NOMO-1 treated with DMSO at 0.1 percent for 48 hours (cell line): ENCODE results near the gene TRAFD1.

Source experiments
- DNase-seq: peaks from one replicate; lab custom pipeline; 2025; ENCODE audit not compliant: unreplicated experiment; lab: John Stamatoyannopoulos, UW

TRAFD1 gene

DNA sequence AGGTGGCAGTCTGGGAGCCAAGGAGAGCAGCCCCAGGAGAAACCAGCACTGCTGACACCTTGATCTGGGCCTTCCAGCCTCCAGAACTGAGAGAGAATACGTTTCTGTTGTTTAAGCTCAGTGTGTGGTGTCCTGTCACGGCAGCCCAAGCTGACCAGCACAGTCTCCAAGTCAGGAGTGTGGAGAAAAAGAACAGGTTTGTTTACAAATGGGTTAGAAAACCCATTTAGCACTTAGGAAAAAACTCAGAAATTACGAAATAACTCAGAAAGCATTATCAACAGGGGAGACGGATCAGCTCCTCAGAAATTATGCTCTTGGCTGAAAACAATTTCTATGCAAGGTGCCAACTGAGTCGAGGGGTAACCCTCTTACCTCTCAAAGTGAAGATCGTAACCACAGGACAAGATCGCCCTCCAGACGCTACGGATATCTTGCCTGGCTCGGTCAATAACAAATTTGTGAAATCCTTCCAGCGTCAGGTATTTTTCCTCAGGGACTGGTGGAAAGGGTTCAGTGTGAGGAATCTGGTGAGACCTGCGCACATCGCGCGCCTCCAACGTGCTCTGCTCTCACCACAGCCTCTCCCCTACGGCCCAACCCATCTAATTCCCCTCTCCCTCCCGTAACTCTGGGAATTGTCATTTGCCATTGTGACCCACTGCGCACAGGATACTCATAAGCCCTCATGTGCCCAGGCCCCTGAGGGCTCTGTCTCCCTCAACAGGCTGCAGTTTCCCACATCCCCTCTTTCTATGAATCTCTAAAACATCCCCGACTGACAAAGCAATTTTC lies 50.2 kb downstream of the TRAFD1 start:
- DNase-seq: no peak

DNA sequence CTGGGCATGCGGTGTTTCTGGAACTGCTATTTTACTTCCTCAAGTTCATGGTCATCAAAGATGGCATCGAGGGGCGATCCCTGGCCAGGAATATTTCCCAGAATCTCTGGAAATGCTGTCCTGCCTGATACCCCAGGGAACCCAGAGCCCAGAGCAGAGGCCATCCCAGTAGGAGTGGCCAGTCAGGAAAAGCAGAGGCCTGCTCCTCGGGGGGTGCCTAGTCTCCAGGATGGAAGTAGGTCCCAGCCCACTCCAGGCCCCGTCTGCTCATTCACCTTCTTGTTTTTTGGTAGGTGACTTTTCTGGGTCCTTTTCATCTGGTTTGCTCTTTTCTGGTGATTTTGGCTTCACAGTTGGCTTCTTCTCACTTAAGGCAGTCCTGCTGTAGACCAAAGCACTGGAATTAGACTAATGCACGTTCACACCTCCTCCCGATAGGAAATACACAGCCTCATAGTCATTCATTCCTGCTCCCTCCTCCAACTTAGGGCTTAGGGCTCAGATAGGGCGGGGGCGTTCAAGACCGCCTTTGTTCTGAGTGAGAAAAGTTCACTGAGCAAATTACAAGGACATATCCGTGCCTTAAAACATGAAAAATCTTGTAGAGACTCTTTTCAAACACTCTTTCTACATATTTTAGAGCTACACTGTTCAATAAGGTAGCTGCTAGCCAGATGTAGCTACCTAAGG lies 51.1 kb downstream of the TRAFD1 start:
- DNase-seq: no peak

DNA sequence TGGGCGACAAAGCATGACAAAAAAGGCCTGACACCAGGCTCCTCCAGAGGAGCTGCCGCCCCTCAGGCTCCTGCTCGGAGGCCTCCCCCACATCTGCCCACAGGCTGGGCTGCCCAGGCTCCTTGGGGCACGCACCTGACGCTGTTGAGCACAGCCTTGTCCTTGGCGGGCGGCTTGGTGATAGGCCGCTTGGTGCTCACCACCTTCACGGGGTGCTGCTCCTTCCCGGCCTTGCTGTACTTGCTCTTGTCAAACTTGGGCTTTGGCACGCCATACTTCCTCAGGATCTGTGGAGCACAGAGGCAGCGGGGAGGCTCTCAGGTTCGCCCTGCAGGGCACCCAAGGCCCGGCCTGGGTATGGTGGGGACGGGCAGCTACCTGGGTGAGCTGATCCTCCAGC lies 53.4 kb downstream of the TRAFD1 start:
- no peak for DNase-seq

DNA sequence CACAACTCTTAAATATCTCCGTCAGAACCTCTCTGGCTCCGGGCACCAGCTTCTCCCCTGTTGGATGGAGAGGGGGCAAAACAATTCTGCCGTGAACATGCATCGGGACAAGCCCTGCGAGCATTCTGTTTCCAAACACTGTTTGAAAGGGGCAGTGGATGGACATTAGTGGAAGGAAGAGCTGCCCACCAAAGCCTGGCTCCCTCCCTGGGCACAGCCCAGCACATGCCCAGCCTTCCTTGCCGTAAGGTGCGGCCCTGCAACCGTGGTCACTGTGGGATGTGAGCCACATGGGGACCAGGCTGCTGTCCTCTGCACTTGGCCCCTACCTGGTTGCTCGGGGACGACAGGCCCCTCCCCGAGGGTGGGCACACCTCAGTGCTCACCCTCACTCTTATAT lies 54.0 kb downstream of the TRAFD1 start:
- DNase-seq: no peak

DNA sequence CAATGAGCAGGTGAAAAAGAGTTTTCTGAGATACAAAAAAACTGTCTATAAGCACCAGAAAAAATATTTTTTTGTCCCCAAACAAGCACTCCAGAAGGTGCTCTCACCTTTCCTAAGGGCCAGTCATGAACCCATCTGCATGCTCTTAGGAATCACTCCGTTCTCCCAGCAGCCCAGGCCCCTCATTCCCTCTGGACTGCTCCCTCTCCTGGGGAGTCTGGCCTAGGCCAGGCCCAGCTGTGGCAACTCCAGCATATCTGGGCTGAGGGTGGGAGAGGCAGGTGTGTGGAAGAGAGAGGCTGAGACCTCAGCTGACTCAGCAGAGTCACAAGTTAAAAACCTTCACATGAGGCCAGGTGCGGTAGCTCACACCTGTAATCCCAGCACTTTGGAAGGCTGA lies 54.6 kb downstream of the TRAFD1 start:
- DNase-seq: no peak

DNA sequence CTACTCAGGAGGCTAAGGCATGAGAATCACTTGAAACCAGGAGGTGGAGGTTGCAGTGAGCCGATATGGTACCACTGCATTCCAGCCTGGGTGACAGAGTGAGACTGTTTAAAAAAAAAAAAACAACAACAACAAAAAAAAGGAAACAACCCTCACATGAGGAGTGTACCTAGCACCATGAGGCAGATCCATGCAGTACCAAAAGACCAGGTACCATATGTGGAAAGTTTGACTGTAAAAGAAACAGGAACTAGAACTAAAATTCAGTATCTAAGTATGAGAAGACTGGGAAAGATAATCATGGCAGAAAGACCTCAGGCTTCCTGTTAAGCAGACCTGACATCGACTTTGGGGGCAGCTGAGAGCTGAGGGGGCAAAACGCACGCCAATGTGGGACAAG lies 55.1 kb downstream of the TRAFD1 start:
- no peak for DNase-seq

DNA sequence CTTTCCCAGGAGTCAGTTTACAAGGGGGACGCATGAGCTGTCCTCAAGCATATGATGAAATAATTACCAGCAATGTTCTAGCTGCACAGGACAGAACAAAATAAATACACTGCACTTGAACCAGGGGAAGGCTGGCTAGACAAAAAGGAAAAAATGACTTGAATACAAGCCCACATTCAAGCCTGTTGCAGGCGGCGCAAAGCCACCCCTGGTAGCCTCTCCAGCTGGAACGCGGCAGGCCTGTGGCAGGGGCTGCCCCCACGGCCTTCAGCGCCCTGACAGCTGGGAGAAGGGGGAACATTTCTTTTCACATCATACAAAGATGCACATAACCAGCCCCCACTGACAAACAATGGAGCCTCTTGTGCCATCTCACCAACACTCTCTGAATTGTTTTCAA lies 57.1 kb downstream of the TRAFD1 start:
- DNase-seq: no peak

DNA sequence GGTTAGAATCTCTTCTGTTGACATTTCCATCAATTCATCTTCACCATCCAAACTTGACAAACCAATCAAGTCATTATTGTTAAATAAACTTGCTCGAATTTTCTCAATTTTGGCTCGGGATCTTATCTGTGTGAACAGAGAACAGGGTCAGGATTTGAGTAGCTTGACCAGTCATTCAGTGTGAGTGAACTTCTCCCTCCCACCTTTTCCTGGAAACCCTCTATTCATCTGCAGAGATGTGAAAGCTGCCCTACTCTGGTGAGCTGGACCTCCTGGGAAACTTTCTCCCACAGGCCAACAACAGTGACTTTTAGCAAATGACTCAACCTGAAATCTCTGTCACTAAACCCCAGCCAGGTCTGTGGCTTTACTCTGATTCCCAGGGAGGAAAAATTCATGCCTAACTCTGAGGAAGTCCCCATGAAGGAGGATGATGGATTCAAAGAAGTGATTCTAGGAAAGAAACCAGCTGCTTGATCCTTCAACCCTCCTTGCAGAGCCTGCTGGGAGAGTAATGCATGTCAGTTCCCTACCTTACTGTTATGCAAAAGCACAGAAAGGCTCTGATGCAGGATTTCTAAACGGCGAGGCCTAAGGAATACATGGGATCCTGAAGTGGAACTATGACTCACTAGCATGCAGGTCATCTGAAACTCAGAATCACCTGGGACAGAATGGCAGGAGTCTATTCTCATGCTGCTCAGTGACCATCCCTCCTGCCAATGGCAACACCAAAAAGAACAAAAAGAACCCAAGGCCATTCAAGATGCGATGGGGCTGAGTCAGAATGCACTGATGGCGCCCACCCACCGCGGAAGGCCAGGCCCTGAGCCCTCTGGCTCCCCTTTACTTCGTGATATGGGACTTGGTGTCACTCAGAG lies 58.0 kb downstream of the TRAFD1 start:
- DNase-seq: no peak

DNA sequence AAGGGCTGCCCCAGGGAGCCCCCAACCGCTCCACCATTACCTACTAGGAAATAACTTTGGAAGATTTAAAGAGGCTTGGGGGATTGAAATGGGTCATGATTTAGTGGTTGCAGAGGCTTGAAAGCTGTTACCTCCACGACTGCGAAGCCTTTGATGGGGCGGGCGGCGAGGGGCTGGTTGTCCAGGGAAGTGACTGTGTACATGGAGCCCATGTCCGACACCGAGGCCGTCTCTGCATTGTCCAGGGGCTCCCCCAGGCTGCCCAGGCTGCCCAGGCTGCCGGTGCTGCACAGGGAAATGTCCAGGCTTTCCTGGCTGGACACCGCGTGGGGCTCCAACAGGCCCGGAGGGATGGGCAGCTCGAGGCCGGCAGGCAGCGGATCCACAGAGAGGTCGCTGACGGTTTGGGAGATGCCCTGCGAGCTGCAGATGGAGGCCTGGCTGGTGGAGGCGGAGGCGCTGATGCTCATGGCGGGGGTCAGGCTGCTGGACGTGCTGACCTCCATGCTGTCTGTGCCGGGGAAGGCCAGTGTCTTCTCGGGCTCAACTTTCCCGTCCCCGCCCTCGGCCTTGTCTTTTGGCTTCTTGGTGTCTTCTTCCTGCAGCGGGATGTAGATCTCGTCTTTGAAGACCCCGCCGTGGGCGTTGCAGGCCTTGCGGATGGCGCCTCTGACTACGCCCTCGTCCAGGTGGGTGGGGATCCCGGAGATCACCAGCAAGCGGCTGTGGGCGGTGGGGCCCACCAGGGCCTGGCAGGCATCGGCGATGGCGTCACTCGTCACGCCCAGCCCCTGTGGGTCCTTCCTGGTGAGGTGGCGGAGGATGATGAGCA lies 58.9 kb downstream of the TRAFD1 start:
- no peak for DNase-seq

DNA sequence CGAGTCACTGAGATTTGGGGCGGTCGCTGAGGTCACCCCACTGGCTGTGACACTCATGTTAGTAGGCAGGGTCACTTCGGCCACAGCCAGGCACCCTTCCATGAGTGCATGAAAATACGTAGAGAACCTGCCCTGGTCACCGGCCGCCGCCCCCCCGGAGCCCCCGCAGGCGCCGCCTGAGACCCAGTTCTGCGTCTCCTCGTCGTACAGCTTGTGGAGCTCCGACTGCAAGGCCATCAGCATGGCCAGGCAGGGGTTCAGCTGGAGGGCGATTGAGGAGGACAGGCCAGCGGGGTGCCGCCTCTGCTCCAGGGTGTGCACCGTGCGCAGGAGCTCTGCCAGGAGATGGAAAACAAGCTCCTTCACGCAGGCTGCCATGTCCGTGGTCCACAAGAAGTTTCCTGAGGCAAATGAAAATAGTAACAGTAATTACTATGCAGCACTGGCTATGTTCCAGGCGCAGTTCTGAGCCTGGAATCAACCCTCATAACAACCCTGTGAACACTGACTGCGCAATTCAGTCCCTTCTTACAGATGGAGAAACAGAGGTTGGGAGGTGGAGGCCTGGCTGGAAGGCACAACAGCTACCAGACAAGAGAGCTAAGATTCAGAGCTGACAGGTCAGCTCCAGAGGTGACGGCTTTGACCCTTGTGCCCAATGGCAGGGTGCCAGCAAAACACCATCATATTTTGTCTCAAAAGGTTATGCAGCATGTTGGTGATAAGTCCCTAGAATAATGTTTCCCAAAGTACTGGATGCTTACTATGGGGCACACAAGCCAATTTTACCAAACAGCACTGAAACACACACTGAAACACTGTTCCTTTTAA lies 59.9 kb downstream of the TRAFD1 start:
- DNase-seq: no peak

DNA sequence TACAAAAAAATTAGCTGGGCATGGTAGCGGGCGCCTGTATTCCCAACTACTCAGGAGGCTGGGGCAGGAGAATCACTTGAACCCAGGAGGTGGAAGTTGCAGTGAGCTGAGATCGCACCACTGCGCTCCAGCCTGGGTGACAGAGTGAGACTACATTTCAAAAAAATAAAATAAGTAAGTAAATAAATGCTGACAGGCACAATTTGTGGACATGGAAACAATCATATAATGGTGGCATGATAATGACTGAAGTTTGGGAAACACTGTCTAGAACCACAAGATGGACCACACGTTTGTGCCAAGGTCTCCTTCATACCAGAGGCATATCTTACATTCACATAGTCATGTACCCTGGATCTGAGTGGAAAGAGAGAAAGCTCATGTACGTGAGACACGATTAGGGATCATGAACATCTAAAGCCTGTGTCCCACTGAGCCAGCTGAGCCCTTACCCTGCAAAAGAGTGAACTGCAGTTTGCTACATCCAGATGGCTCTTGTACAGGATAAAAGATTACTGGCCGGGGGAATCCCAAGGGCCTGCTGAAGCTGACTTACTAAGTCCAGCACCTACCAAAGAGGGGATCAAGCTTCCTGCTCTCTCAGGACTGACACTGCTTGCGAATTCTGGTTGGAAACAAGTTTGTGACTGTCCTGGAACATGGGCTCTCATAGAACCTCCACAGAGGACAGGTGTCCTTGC lies 62.9 kb downstream of the TRAFD1 start:
- DNase-seq: no peak

DNA sequence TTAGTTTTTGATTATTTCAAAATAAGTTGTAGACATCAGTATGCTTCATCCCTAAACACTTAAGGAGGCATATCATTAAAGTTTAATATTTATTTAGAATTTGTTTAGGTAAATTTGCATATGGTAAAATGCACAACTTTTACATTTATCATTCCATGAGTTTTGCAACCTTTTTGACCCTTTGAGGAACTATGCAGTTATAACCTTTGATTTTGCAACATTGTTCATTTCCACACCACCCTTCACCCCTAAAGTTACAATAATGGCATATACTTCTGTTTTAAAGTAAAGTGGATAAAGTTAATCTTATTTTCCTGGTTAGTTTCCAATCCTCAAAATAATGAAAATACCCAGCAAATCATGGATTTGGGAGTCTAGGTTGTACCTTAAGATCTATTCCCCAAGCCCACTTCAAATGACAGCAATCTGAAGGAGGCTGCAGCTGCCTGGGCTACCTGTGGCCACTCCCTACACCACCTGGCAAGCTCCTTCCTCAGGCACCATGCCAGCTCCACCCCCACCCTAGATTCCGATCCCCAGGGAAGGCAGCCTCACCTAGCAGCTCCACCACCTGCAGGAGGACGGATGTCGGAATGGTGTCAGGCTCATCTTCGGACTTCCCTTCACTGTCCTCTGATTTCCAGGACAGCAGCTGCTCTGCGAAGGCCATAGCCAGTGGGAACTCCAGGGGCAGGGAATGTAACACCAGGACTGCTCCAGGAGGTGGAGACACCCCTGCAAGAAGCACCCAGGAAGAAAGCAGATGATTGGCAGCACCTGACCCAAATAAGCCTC lies 65.1 kb downstream of the TRAFD1 start:
- DNase-seq: peak; percentile 44

DNA sequence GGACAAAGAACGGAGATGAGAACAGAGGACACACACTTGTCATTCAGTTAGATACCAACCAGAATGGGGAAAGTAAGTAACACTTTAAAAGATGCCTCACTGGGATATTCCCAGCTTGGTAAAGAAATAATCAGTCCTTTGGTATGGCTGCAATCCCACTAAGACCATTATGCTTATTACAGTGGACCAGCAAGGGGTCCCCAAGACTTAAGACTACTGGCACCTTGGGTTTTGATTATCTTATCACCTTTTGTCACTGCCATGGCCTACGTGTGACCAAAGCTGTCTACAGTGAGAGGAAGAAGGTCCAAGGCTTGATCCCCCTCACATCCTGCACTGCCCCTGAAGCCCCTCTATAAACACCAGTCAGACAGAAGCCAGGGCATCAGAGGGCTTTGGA lies 65.8 kb downstream of the TRAFD1 start:
- DNase-seq: no peak

DNA sequence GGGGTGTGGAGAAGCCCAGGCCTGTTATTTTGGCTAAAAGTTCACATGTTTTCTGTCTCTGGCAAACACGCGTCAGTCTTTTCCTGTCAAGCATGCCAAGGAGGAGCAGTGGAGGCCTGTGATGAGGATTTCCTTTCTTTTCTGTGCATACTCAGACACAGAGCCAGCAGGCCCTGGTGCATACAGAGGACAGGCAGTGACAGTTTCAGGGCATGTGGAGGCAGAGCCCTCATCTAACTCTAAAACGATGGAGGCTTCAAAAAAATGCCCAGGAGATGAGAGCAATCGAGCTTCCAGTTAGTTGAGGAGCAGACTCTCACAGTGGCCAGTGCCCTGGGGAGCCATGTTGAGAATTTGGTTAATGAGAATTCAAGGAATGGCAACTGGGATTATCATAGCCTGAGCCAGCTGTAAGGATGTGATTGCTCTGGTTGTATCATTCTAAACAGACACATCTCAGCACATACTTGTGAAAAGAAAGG lies 66.5 kb downstream of the TRAFD1 start:
- no peak for DNase-seq

DNA sequence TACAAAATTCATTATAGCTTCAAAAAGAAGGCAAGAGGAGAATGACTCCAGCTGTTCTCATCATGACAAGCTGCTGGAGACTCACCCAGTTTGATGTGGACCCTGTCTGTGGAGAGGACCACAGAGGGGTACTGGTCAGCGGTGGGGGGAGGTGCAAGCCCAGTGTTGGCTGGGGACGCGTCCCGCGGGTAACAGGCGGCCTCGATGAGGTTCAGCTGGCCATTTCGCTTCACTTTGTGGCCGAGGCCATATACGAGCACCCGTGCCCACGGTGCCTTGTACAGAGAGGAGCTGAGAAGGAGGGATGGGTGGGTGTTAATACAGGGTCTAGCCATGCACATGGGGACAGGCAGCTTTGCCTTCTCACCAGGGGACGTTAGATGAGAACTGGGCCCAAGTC lies 67.1 kb downstream of the TRAFD1 start:
- DNase-seq: no peak

DNA sequence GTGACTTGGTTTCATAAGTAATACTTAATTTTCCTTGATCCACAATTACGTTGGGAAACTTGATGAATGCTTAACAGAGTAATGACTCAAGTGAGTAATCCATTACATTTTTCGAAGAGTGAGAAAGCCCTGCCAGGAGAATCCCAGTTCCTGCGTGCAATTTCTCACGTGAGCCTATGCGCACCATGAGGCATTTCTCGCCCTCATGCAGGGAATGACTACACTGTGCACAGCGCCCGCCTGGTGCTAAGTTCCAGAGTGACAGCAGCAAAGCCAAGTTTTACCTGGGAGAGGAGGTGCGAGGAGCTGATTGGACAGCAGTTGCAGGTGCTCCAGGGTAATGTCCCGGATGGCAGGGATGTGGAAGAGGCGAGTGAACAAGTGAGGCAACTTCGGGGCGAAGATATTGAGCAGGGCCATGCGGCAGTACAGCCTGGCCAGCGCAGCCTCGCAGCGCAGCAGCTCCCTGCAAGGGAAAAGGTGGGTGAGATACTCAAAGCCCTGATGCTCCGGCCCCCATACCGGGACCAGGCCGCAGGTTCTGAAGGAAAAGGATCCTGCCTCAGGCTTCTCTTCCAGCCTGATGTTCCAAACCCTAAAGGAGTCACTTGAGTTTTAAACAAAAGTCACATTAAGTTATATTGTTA lies 69.4 kb downstream of the TRAFD1 start:
- DNase-seq: no peak

DNA sequence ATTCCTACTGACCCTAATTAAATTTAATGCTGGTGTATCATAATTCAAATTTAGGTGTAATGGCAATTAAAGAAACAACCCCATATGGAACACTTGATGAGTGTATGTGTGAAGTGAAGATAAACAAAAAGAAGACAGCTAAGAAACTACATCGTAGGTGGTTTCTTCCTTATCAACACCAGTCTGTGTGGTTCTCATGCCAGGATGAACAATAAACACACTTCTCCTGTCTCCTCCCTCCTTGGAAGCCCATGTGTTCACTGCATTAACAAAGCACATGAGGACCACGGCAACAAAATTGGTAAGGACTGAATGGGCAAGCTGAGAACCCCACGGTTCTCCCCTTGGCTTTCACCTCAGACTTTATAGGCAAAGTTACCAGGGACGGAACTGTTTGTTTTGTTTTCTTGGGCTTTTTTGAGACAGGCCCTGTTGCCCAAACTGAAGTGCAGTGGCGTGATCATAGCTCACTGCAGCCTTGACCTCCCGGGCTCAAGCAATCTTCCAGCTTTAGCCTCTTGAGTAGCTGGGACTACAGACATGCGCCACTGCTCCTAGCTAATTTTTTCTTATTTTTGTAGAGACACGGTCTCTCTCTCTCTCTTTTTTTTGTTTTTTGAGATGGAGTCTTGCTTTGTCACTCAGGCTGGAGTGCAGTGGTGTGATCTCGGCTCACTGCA lies 71.0 kb downstream of the TRAFD1 start:
- DNase-seq: no peak
